Cardiac fibroblast (primary cell): ENCODE data around the gene RHOA.

Experiments
- DNase-seq, 2 donors: peaks; one replicate each; pipeline versions ENCODE4 v3.0.0 to v3.0.0-alpha.2; 2010; ENCODE audit warnings: low read depth in 2 of 2
- H3K4me3 ChIP-seq, 2 donors: replicated peaks in 1 of 2; 1 replicate in 1 of 2; 2 replicates in 1 of 2; pipeline ENCODE4 v1.5.1; 2011; ENCODE audit warnings: low read depth in 2 of 2, low read length in 2 of 2, mild to moderate bottlenecking in 2 of 2, moderate library complexity in 1 of 2
- CTCF ChIP-seq: IDR thresholded peaks from one replicate; pipeline ENCODE4 v1.5.1; 2011; ENCODE audit warnings: low read depth, mild to moderate bottlenecking, low read length, inconsistent platforms

Gene RHOA

DNA sequence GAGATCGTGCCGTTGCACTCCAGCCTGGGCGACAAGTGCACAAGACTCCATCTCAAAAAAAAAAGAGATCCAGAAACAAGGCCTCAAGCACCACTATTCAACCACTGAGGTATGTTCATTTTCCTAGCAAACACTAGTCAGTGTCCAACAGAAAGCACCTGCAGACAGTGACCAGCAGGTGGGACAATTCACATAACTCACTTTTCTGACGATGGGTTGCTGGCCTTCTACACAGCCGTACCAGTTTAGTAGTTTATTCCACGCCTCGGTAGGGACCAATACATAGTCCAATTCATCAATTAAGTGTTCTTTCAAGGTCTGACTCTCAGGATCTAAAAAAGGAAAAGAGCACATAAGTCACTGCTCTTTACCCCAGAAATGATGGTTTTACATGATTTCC lies 84.3 kb downstream of the RHOA start:
- H3K4me3 ChIP-seq, result no peak overlapping the region
- peak in 1 of 2 donors; percentile 25 for DNase-seq
- TF ChIP-seq CTCF, result peak; percentile 20

DNA sequence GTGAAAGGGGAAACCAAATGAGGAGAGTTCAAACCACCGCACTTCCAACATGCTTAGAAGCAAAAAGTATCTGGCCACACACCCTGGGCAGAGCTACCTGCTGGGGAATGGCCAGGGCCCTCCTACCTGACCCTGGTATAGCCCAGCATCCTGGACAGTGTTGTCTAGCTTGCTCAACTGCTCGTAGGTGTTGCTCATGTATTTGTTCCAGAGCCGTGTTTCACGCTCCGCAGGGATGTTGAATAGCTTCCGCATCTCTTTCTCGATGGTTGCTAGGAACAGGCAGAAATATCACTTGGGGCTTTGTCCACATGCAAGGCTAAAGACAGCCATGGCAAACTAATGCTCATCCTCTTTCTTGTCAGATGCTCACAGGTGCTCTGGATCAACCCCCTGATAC lies 87.0 kb downstream of the RHOA start:
- TF ChIP-seq CTCF, result no peak

GRCh38 chr3:49316696-49317457 lies 94.9 kb downstream of the RHOA start:
- DNase-seq, result no peak
- TF ChIP-seq CTCF, result no peak
- no peak overlapping the region for H3K4me3 ChIP-seq

More for the DNA sequence above, 87.0 kb downstream of the RHOA start:
- no peak overlapping the region for H3K4me3 ChIP-seq
- no peak for DNase-seq

DNA sequence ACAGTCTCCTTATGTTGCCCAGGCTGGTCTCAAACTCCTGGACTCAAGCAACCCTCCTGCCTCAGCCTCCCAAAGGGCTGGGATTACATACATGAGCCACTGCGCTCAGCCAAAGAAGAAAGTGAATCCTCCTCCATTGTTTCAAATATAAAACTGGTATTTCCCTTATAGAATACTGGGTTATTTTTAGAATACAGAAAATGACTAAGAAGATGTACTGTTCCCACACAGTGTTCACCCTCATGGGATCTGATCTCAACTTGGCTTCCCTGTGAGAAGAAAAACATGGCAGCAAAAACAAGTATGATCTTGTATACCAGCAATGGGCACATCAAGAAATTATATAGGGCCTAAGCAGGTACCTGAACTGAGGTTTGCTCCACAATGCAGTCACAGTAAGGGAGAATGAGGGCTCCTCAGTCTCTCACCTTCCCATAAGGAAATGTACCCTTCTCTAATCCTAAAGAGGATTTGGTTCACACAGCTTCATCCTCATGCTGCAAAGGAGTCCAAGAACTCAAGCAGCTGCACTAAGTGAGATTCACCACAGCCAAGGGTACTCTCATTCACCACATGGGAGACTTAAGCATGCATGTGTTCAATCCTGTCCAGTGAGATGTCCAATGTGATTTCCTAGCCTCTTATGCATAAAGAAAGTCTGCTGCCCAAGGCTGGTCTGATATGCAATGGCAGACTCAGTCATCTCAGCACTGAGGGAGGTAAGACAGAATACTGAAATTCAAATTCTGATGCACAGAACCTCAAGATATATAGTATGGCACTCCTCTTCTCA lies 97.7 kb downstream of the RHOA start:
- peak; percentile 33 to 85 for DNase-seq
- no peak for TF ChIP-seq CTCF
- H3K4me3 ChIP-seq, result no peak overlapping the region

DNA sequence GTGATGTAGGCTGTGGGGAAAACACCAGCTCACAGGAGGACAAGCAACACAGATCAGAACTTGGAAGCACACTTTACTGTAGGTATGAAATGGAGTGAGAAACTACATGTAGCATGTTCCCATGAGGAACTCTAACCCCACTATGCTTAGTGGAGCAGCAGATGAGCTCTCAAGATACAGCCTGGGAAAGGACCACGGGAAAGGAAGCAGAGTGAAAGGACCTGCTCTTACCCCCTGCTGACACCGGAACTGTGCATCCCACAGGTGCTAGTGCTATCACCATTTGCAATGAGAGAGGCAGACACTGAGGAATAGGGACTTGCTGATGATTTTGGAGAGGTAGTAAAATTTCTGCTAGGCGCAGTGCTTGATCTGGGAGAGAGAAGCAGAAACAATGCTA lies 100.5 kb downstream of the RHOA start:
- DNase-seq, result no peak
- no peak overlapping the region for H3K4me3 ChIP-seq
- TF ChIP-seq CTCF, result no peak

- TF ChIP-seq CTCF, result no peak
- no peak for DNase-seq
- no peak overlapping the region for H3K4me3 ChIP-seq
Observed at GRCh38 chr3:49310677-49311076, 101.1 kb downstream of the RHOA start.
